GM19240 (cell line): ENCODE results near the gene SYS1.

ENCODE experiments used
- DNase-seq: peaks from one replicate; pipeline ENCODE4 v3.0.0; 2011; ENCODE audit warnings: low spot score; ENCODE audit not compliant: insufficient read length

The SYS1 gene

DNA sequence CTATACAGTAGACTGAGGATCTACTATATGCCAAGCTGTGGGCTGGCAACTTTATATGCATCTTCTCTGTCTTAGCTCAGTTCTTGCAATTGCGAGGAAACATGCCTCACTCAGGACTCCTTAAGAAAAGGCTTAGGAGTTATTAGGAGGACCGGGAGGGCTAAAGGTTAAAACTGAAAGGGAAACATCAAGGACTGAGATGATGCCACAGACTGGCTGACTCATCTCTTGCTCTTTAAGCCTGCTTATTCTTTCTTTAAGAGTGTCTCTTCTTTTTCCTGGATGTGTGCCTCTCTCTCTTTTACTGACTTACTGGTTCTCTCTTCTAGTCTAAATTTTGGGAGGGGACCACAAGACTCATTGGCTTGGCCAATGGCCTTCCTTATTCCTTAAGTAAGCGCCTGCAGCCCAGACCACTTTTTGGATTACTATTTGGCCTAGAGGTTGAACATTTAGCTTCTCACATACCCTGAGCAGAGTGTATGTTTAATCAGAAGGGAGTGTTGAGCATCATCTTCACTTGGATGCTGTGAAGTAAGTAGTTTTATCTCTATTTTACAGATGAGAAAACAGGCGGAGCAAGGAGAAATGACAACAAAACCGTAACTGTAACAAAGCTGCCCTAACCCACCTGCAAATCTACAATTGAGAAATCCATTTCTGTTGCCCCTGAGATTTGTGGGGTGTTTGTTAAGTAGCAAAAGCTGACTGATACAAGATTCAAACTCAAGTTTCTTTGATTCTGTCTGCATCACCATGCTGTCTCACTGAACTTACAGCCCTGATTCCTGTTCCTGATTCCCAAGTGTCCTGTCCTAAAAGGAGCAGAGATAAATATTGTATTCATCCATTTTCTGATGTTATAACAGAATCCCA is 7.5 kb upstream of the SYS1 start:
- no peak for DNase-seq

DNA sequence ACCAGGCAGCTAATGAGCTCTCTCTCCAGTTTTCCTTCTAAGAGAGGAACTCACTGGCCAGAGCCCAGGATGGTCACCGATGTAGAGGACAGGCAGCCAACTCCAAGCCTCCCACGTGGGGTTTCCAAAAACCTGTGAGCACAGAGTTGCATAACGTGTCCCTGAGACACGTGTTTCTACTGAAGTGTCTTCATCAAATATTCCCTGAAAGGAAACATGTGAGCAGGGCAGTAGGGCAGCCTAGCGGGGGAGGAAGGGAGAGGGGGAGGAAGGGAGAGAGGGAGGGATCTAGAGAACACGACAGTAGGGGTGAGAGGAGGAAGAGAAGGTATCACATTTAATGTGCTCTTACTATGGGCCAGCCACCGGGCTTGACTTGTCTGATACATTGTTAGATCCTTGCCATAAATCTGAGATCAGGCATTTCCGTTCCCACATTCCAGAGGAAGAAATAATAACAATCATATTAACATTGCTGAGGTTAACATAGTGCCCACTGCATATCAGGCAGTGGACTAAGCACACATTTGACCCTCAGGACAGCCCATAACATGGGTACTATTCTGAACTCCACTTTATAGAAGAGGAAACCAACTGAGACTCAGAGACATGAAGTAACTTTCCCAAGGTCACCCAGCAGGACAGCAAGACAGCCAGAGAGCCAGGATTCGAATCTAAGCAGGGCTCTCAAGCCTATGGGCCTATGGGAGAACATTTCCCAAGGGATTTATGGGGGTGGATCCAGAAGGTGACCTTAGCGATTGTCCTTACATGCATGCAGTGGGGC is 4.5 kb upstream of the SYS1 start:
- DNase-seq: no peak

DNA sequence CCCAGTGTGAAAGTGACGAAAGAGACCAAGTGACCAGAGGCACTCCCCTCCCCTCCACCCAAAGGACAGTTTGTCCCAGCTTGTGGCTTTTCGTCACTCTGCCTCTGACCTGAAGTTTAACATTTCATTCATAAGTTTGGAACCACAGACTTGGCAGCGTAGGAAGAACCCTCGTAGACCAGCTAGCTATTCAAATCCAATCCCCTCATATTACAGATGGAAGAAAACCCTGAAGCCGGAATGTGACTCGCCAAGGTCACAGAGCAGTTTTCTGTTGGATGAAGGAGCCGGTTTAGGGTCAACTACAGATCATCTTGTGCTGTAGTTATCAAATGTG is 3.9 kb upstream of the SYS1 start:
- DNase-seq: no peak

DNA sequence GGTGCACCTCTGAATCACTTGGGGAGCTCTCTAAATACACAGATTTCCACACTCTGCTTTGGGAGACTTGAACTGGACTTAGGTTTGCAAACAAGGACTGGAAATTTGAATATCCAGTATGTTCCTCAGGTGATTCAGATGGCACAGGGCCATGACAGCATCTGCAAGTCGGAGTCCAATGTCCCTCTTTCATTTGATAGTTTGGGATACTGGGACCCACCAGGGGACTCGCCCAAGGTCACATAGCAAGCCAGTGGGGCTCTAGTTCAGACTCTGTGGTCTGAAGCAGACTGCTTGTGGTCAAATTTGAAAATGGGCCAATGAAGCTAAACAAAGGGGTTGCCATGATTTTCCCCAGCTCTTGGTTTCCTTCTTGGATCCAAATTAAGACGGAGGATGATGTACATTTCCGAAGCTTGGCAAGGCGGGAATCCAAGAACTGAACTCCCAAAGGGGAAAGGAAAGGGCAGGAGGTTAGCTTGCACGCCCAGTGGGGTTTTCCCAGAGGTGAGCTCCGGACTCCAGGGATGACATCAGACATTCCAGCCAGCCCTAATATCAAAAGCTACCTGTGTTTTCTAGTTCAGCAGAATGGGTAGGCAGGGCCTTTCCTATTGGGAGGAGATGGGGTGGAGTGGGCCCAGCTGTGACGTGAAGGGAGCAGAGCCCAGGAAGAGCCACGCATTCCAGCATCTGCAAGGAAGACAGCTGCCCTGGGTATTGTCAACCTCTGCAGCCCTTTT is 3.4 kb upstream of the SYS1 start:
- no peak for DNase-seq

DNA sequence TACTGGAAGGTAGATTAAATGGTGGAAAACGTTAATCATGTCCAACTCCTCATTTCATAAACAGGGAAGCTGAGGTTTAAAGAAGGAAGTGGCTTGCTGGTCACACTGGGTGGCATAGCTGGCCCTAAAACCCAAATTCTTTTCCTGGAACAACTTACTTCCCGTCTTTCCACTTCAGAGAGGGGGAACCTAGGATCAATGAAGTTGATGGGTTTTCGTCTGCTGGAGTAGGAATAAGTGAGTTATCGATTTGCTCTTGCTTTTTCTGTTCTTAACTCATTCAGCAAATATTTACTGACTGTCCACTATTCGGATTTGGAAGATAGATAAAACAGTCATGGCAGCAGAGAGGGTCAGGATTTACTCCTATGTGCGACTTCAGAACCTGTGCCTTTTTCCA is 1.2 kb upstream of the SYS1 start:
- DNase-seq: no peak

DNA sequence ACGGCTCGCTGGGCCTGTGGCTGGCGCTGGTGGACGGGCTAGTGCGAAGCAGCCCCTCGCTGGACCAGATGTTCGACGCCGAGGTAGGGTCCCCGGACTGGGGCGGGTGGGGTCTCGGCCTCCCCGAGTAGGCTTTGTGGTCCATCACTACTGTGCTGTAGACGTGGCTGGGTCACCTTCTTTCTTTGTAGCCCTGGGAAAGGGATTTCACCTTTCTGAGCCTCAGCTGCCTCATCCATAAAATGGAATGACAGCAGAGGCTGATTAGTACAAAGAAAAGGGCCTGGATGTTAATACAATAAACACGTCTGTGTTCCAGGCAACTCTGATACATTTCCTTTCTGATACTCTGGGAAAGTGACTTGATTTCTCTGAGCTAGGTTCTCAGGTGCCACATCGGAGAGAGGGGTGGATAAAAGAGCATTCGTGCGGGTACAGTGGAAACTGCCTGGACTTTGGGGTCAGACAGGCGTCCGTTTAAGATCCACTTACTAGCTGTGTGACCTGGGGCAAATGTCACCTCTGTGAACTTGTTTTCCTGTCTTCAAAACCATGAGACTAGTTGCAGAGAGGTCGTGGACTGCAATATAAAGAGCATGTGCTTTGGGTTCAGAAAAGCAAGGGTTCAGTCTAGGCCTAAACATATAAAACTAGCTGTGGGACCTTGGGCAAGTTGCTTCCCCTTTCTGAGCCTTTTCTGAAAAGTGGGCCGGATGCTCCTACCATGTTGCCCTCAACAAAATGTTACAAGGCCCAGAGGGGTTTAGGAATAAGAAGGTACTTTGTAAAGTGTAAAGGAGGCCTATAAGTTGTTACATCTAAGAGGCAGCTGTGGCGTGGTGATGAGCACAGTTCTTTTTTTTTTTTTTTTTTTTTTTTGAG is 896 bp downstream of the SYS1 start:
- DNase-seq: no peak

DNA sequence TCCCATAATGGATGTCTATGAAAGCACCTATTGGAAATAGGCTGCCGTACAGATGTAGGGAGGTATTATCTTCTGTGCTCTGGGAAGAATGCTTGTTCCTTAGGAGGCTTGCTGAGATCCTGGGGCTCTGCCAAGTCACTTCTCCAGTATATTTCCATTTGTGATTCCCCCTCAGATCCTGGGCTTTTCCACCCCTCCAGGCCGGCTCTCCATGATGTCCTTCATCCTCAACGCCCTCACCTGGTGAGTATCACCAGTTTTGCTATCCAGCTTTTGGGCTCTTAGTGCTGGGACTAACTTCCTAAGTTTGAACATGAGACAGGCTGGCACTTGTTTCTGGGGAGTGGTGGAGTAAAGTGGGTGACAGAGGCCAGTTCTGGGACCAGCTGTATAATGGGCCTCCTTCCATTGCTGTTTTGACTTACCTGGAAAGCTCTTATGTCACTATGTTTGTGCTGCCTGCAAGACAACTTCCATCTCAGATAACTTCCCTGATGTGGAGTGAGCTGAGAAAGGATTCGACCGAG is 2.6 kb downstream of the SYS1 start:
- DNase-seq: no peak

DNA sequence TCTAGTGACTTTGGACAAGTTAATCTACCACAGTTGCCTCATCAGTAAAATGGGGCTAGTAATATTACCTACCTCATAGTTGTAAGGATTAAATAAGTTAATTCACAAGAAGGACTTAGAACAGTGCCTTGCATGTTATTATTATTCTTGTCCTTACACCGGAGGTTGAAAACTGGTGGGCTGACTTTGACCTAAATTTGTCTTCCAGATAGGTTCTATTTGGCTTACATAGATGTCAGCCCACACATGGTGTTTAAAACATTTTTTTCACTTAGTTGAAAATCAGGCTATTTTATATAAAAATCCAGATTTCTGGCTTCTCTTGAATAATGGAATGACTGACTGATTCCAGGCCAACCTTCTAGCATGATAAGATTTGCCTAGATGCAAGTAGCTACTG is 3.2 kb downstream of the SYS1 start:
- no peak for DNase-seq

DNA sequence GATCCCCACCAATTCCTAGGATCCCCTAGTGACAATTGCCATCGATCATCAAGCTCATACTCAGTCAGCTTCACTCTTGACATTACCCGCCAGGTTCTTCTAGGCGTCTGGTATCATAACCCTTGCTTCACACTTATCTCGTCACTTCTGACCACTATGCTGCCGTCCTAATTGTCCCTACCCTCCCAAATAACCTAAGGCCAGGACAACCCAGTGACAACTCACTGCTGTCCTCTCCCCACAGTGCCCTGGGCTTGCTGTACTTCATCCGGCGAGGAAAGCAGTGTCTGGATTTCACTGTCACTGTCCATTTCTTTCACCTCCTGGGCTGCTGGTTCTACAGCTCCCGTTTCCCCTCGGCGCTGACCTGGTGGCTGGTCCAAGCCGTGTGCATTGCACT is 3.7 kb downstream of the SYS1 start:
- no peak for DNase-seq

DNA sequence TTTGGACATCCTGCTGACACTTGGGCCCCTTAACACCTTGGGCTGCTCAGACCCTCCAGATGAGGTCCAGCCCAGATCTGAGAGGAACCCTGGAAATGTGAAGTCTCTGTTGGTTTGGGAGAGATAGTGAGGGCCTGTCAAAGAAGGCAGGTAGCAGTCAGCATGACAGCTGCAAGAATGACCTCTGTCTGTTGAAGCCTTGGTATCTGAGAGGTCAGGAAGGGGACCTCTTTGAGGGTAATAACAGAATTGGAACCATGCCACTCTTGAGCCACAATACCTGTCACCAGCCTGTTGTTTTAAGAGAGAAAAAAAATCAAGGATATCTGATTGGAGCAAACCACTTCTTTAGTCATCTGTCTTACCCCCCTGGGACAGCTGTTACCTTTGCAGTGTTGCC is 4.2 kb downstream of the SYS1 start:
- DNase-seq: no peak

DNA sequence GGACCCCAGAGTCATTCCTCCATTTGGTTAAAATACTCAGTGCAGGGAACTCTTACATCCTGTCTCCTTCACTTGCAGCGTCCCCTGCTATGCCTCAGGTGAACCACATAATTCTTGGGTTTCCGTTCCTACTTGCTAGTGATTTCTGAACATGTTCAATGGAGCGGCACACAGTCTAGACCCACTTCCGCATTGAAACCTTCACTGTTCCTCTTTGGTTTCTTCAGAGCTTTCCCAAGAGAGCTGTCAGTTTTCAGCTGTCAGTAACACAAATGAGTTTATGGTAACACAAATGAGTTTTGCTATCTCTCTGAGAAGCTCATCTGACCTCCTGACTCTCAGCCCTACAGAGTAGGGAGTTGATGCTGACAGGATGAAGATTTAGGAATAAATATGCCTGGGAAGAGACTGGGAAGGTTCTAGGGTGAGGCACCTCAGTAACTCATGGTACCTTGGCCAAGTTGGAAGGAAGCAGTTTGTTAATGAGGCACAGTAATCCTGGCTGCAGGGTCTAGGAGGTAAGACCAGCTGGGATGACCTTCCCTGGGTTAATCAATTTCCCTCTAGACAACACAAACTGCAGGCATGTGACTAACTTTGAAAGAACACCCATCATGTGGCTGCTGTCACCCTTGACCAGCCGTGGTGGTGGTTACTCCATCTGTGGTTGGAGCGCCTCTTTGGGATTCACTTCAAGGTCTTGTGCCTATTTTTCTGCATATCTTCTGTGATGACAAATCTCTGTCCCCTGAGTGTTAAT is 5.4 kb downstream of the SYS1 start:
- DNase-seq: peak; percentile 80

DNA sequence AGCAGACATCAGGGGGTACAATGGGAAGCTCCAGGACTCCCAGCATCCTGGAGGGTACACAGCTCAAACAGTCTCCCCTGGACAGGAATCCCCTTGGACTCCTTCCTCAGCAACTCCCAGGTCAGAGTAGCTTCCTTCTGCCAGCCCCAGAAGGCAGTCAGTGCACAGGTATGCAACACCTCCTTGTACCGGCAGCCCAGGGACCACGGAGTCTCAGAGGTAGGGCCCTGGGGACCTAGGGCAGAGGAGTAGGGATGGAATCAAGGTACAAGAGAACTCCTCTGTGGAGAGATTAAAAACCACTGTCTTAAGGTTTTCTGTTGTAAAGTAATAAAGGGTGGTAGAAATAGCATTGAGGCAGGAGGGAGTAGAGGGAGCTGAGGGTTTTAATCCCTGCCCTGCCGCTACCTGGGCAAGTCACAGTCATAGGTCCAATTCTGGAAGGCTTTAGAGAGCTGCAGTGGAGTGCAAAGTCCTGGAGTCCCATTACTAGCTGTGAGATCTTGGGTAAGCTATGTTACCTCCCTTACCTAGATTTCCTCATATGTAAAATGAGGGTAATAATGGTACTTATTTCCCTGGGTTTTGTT is 7.7 kb downstream of the SYS1 start:
- no peak for DNase-seq

DNA sequence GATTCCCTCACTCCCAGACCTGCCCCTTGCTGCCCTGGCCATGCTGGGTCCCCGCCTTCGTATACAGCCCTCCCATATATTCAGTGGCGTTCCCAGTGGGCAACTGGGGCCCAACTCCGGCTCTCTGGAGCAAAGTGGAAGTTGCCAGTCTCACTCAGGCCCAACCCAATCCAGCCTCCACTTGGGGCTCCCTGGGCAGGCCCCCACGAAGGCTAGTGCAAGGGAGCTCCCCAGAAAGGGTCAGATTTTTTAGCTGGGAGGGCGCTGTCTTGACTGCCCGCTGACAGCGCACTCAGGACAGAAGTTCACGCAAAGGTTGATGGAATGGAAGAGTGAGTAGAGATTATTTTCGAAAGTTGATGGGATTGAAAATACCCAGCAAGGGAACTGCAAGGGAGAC is 9.3 kb downstream of the SYS1 start:
- no peak for DNase-seq

DNA sequence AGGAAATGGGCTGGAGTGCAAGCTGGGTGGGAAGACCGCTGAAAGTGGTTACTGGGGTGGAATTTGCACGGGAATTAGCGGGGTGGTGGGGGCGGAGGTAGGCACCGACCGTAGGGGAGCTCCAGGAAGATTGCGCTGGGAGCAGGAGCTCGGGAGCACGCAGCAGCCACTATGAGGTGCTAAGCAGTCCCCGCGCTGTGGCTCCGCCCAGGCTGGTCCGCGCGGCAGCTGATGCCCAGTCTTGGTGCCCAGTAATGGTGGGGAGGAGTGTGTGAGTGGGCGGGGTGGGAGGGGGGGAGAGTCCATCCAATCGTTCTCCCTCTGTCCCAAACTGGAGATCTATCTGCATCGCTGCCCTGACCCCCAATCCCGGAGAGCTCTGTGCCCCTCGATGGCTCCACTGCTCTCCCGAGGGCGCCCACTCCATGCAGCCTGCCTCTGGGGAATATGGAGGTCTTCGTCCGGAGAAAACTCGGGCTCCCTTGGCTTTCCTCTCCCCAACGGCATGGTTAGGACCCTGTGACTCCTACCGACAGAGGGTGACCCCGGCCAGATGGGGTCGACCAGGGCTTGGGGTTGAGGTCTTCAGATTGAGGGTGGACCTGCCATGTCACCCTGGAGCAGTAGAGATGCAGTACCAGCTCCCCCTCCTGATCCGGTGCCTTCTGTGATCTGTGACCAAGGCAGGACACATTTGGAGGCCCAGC is 9.8 kb downstream of the SYS1 start:
- no peak for DNase-seq

DNA sequence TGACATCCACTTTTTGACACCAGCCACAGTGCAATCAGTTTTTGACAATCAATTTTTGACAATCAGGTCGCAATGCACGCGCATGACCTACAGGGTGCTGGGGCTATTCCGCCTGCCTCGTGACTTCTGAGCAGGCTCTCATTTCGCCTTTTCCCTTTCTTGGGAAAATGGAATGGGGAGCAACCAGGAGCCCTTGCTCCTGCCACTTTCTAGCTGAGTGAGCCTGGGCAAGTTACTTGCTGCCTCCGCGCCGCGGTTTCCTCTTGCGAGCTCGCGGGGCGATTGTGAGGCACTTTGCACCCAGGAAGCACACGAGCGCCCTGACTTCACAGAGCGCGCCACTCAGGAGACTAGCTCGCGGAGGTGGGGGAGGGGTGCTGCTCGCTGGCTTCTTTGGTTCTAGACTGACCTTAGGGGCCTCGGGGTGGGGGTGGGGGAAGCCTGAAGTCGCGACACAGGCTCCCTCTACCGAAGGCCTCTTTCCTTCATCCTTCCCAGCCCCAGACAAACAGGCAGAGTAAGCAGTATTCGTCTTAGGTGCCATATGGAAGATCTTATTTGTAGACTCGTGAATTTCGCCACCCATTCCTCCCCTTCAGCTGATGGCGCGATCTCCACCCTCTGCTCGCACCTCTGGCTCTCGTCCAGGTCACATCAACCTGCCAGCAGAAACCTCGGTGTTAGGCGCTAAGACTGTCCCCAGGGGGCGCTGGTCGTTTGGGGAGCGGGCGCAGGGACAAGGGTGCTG is 10.6 kb downstream of the SYS1 start:
- no peak for DNase-seq

DNA sequence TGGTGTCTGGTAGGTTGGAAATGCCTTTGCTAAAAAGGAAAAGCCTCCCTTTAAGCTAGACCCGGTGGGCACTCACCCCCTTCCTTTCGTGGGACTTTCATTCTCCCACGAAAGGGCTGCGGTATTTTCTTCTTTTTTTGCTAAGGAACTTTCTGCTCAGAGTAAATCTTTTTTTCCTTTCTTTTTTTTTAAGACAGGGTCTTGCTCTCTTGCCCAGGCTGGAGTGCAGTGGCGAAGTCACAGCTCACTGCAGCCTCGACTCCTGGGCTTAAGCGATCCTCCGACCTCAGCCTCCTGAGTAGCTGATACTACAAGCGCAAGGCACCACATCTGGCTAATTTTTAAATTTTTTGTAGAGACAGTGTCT is 11.1 kb downstream of the SYS1 start:
- no peak for DNase-seq

DNA sequence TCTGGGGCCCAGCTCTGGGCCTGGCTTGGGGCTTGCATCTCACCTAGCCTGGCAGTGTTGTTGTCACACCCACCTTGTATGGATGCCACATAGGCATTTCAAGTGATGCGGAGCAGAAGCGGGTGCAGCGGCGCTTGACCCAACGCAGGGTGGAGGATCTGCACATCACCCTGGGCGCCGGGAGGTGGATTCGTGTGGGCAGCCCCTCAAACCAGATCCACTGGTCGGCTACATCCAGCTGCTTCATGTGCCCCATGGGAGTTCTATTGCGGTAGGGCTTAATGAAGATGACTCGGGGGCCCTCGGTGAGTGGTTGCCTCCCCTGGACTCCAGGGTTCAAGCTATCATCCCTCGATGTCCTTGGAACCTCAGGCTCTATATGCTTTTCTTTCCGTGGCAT is 12.0 kb downstream of the SYS1 start:
- no peak for DNase-seq

DNA sequence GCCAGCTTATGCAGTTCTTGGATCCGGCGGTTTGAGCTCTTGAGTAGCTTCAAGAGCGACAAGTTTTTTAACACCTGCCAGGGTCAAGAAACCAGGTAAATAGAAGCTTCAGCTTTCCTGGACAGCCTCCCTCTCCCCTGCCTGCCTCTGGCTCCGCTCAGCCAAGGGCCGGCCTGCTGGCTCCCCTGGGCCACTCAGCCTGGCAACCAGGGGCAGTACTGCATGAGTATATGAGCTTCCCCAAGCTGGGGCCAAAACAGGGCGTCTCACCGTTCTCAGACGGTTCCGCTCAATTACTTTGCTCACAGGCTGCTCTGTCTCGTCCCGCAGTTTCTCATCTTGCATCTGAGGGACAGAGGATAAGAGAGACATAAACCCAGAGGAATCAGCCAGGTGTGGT is 14.3 kb downstream of the SYS1 start:
- DNase-seq: no peak

DNA sequence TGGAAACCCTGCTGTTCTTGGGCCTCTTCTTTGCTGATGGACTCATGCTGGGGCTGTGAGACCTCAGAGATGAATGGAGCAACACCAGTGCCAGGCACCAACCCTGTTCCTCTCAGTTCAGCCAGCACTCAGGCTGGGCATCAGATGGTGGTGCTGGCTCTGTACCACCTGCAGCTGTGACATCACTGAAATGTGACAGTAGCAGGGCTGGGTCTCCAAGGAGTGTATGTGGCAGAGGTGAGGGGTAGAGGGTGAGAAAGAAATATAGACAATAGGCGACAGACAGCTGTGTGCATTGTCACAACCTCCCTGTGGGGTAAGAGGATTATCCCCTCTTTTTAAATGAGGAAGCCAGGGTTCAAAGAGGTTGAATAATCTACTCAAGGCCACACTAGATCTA is 15.2 kb downstream of the SYS1 start, which contains the start of gene TP53TG5:
TP53TG5 (minus strand) TSS at position 135 of the 400 bp plus-strand sequence; CDS start at position 46, 89 bp downstream.
- no peak for DNase-seq
